GM12891 (cell line): ENCODE data around the gene ADGRL1.

Source experiments
- POLR2A ChIP-seq: IDR thresholded peaks from 2 replicates; pipeline ENCODE4 v1.6.1; 2011; ENCODE audit warnings: low read depth, low read length, control low read depth
- POLR2AphosphoS5 ChIP-seq: IDR thresholded peaks from 2 replicates; pipeline ENCODE4 v1.6.1; 2011; ENCODE audit warnings: low read depth, low read length, control low read depth
- TAF1 ChIP-seq: IDR thresholded peaks from 2 replicates; pipeline ENCODE4 v1.6.1; 2011; ENCODE audit warnings: low read depth, low read length, control low read depth

DNA sequence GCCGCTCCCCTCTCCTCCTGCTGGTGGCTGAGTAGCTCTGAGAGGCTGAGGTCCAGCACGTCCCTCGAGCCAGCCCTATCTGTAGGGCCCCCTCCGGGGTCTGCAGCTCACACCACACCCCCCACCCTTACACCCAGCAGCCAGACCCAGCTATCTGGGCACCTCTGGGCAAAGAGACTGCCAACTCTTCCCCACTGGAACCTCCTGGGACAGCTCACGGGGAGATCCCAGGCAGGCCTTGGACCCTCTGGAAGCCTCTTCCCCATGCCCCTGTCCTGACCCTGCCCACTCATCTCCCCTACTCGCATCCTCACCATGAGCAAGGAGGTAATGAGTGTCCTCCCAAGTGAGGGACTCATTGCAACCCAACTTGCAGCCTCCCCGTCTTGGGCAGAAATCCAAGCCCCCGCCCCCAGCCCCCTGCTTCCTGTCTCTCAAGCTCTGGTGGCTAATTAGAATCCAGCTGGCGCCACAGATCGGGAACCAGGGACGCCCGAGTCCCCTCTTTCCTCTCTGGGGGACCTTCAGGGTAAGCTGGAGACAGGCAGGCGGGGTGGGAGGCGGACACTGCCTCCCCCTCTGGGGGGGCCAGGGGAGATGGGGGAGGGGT, 22.1 kb downstream of the ADGRL1 start:
- no peak for TF ChIP-seq TAF1
- no peak for TF ChIP-seq POLR2A
- no peak for TF ChIP-seq POLR2AphosphoS5
